ENCODE data around the gene ALOX15B. TPM values are rescaled to one million over a fixed set of nuclear protein-coding genes. Genes with fewer than 3 reads are reported as not detected.
A peak's percentile ranks its signal among the peaks of the same experiment; 100 is the strongest.

The ALOX15B gene
- total RNA-seq, 1 experiment from 2014 or later: not detected

DNA sequence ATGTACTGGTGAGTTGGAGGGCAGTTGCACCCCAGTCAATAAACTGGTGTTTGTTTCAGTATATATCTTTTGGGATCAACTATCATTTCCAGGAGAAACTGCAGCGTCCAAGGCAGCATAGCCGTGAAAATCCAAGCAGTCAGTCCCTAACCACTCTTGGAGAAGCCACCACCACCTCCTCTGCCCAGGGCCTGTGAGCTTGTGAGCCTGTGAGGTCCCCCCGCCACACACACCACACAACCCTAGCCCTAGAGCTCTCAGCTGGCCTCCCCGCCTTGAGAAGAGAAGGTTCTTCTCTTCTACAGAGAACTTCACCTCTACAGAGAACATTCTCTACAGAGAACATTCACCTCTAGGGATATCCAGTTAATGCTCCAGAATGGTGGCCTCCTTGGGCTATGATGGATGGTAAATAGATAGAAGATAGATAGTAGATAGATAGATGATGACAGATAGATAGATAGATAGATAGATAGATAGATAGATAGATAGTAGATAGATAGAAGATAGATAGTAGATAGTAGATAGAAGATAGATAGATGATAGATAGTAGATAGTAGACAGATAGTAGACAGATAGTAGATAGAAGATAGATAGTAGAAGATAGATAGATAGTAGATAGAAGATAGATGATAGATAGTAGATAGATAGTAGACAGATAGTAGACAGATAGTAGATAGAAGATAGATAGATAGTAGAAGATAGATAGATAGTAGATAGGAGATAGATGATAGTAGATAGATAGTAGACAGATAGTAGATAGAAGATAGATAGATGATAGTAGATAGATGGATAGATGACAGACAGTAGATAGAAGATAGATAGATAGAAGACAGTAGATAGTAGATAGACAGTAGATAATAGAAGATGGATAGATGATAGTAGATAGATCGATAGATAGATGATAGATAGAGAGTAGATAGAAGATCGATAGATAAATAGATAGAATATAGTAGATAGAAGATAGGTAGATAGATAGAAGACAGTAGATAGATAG is 13.7 kb downstream of the ALOX15B start:
- ChIA-PET POLR2A (ENCODE audit: unreplicated experiment) (no interaction called here), CTCF (no interaction called here)
- Histone ChIP-seq H3K36me3 (ENCODE audit: low read depth) (no peaks in the 10 kb centered on the region), H3F3A (ENCODE audit: insufficient read depth, low read depth) (peaks cover 12% of the 10 kb centered on the region; the same call in 1 of the 2 replicates), H3K9me2 (ENCODE audit: insufficient read depth) (no peaks in the 10 kb centered on the region), H3K4me1 (replicated peaks; ENCODE audit: insufficient read depth) (peaks cover 23% of the 10 kb centered on the region), H3K4me2 (no peak overlapping the region), H3K4me3 (no peak overlapping the region), H4K20me1 (ENCODE audit: insufficient read depth) (no peaks in the 10 kb centered on the region), H3K9me3 (ENCODE audit: insufficient read depth, low read depth) (no peaks in the 10 kb centered on the region), H3K27me3 (ENCODE audit: insufficient read depth, low read depth) (no peaks in the 10 kb centered on the region), H3K79me2 (ENCODE audit: low read depth) (no peaks in the 10 kb centered on the region), H3K27ac (no peak overlapping the region), H2AFZ (no peak overlapping the region)
- intact Hi-C loops (cut with micrococcal nuclease; ENCODE audit: unreplicated experiment): no loop called here
- BruUV-seq (replicated peaks): no TSS peak
- DNase-seq: no peak
- TF ChIP-seq CTCF (conservative IDR thresholded peaks at IDR 0.05): no peak
- no peak for TF ChIP-seq EZH2 (IDR thresholded peaks at IDR 0.05; ENCODE audit: low read depth)

DNA sequence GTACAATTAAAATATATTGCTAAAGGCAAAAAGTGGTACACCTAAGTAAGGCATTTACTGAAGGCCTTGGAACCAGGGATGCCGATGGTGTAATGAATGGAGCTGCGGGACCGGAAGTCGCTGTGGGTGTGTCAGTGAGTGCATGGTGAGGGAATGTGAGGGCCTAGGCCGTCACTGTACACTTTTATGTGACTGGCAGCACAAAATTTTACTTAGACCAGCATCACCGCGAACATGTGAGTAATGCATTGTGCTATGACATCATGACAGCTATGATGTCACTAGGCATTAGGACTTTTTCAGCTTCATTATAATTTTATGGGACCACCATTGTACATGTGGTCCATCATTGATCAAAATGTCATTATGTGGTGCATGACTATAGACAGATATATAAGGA is 14.7 kb downstream of the ALOX15B start:
- no peaks in the 10 kb centered on the region for H3K36me3 ChIP-seq (ENCODE audit: low read depth)
- intact Hi-C loops (cut with micrococcal nuclease; ENCODE audit: unreplicated experiment): no loop called here
- DNase-seq: no peak
- H3K4me2 ChIP-seq: no peak overlapping the region
- H3K9me2 ChIP-seq (ENCODE audit: insufficient read depth): no peaks in the 10 kb centered on the region
- no peak overlapping the region for H3K4me3 ChIP-seq
- ChIA-PET POLR2A (ENCODE audit: unreplicated experiment) (no interaction called here), CTCF (no interaction called here)
- H3K79me2 ChIP-seq (ENCODE audit: low read depth): no peaks in the 10 kb centered on the region
- no peaks in the 10 kb centered on the region for H3K9me3 ChIP-seq (ENCODE audit: insufficient read depth, low read depth)
- H3F3A ChIP-seq (ENCODE audit: insufficient read depth, low read depth): peaks cover 12% of the 10 kb centered on the region; the same call in 1 of the 2 replicates
- BruUV-seq (replicated peaks): no TSS peak
- no peaks in the 10 kb centered on the region; the same call in 1 of the 2 replicates for H3K27me3 ChIP-seq (ENCODE audit: insufficient read depth, low read depth)
- H4K20me1 ChIP-seq (ENCODE audit: insufficient read depth): no peaks in the 10 kb centered on the region
- H3K4me1 ChIP-seq (replicated peaks; ENCODE audit: insufficient read depth): peaks cover 28% of the 10 kb centered on the region
- no peak for TF ChIP-seq EZH2 (IDR thresholded peaks at IDR 0.05; ENCODE audit: low read depth)
- TF ChIP-seq CTCF (conservative IDR thresholded peaks at IDR 0.05): no peak
- H3K27ac ChIP-seq: no peak overlapping the region
- H2AFZ ChIP-seq: no peak overlapping the region

DNA sequence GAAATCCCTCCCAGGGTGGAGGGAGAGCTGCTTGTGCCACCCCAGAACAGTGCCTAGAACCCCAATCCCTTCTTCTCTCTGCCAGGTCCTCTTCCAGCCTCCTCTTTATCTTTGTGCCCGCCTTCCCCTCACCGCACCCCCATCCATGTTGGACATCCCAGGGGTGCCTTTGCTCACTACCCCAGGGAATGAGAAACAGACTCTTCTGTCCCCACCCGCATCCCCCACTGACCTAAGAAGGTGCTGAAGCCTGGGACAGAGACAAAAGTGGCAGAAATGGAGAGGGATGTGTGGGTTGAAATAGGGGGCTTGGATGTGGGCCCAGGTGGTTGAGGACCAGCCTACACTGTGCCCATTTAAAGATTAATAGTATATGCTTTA is 17.0 kb downstream of the ALOX15B start:
- Histone ChIP-seq H3K4me3 (no peak overlapping the region), H3K27ac (peak overlapping the region; percentile 40; the same call in 1 of the 2 replicates), H3K79me2 (ENCODE audit: low read depth) (no peaks in the 10 kb centered on the region), H3K9me3 (ENCODE audit: insufficient read depth, low read depth) (no peaks in the 10 kb centered on the region), H3K4me1 (replicated peaks; ENCODE audit: insufficient read depth) (peaks cover 28% of the 10 kb centered on the region), H4K20me1 (ENCODE audit: insufficient read depth) (no peaks in the 10 kb centered on the region), H2AFZ (no peak overlapping the region), H3K36me3 (ENCODE audit: low read depth) (no peaks in the 10 kb centered on the region), H3F3A (ENCODE audit: insufficient read depth, low read depth) (peaks cover 12% of the 10 kb centered on the region; the same call in 1 of the 2 replicates), H3K27me3 (ENCODE audit: insufficient read depth, low read depth) (no peaks in the 10 kb centered on the region; the same call in none of the 2 replicates), H3K9me2 (ENCODE audit: insufficient read depth) (no peaks in the 10 kb centered on the region), H3K4me2 (peak overlapping the region; percentile 56)
- BruUV-seq (replicated peaks): no TSS peak
- ChIA-PET CTCF (interaction anchor here (0.6 to 2.4 kb wide), 5 partner anchors 14 to 946 kb away, joined by 3 to 10 read pairs (median 6); no protein-coding TSS in a partner anchor), POLR2A (ENCODE audit: unreplicated experiment) (no interaction called here)
- TF ChIP-seq CTCF (conservative IDR thresholded peaks at IDR 0.05) (no peak), EZH2 (IDR thresholded peaks at IDR 0.05; ENCODE audit: low read depth) (no peak)
- intact Hi-C loops (cut with micrococcal nuclease; ENCODE audit: unreplicated experiment): loop anchor here (5.0 kb wide), 2 partner anchors 64 to 234 kb away; no protein-coding TSS in a partner anchor
- no peak for DNase-seq

Measured in PC-9 (cell line).